HFFc6 (cell line): ENCODE measurements around the gene MEF2B. TPM values are rescaled to one million over a fixed set of nuclear protein-coding genes. Genes with fewer than 3 reads are reported as not detected.
"Not testable (repeated sequence)": the region's sequence is repeated elsewhere in the genome, so short reads cannot be mapped to it uniquely, and the experiment has no call there.

ENCODE experiments used
- DNase-seq: peaks from one replicate; pipeline ENCODE4 v3.0.0-alpha.2; 2018
- H3K27ac Mint-ChIP-seq: 2 replicates; pipeline ENCODE4 v1.8.0; 2020; ENCODE audit warnings: mild to moderate bottlenecking, mixed read lengths
- H3K27me3 Mint-ChIP-seq: 2 replicates; pipeline ENCODE4 v1.8.0; 2021; ENCODE audit warnings: mild to moderate bottlenecking, moderate library complexity, mixed read lengths; ENCODE audit not compliant: insufficient read depth
- H3K36me3 Mint-ChIP-seq: 2 replicates; pipeline ENCODE4 v1.8.0; 2021; ENCODE audit warnings: low read depth, mixed read lengths
- H3K4me1 Mint-ChIP-seq: 2 replicates; pipeline ENCODE4 v1.8.0; 2020; ENCODE audit warnings: low read depth, mixed read lengths
- H3K4me3 Mint-ChIP-seq: 2 replicates; pipeline ENCODE4 v1.8.0; 2020; ENCODE audit warnings: mild to moderate bottlenecking, moderate library complexity, mixed read lengths
- H3K9me3 Mint-ChIP-seq: 2 replicates; pipeline ENCODE4 v1.8.0; 2020; ENCODE audit warnings: mild to moderate bottlenecking, mixed read lengths
- total RNA-seq, 6 experiments: library from RNA; stranded (reverse); fragmentation: NEBNext Ultra II Directional; extraction: Animal tissue kit (Norgen Biotek cat#: 25700); gene quantifications; 2 replicates in 1 of 6; 3 replicates in 5 of 6; pipeline ENCODE4 v1.2.3, GENCODE V29; 2021
- TF ChIP-seq, protein P1 (sequence below): fragments of 200-600 bp; sonication (generic); IDR thresholded peaks from 2 replicates; pipeline ENCODE4 v1.5.0; 2021; ENCODE audit warnings: antibody characterized with exemption, mild to moderate bottlenecking

MEF2B gene
- total RNA-seq, 6 experiments from 2014 or later: 0.20 to 1.9 (median 0.82) TPM

DNA sequence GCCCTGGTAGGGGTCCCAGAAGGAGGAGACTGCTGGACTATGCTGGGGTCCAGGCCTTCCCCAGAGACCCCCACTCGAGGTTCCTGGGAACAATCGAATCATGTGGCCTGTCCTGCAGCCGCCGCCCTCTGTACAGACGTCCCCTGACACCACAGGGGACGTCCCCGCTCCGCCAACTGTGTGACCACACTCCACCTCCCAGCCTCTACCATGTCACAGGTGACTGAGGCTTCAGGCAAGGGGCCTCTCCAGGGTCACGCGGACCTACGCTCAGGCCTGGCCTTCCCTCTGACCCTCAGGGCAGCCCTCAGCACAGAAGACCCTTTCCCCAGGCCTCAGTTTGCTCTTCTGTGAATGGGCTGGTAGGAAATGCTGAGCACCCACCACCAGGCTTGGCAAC is 18.6 kb downstream of the MEF2B start:
- Mint-ChIP-seq H3K4me3 (no peak overlapping the region), H3K27me3 (peaks cover 1% of the 10 kb centered on the region), H3K27ac (no peak overlapping the region), H3K4me1 (no peaks in the 10 kb centered on the region), H3K36me3 (peaks cover 6% of the 10 kb centered on the region; the same call in 1 of the 2 replicates), H3K9me3 (peaks cover 3% of the 10 kb centered on the region; the same call in 1 of the 2 replicates)
- TF ChIP-seq, protein P1, sequence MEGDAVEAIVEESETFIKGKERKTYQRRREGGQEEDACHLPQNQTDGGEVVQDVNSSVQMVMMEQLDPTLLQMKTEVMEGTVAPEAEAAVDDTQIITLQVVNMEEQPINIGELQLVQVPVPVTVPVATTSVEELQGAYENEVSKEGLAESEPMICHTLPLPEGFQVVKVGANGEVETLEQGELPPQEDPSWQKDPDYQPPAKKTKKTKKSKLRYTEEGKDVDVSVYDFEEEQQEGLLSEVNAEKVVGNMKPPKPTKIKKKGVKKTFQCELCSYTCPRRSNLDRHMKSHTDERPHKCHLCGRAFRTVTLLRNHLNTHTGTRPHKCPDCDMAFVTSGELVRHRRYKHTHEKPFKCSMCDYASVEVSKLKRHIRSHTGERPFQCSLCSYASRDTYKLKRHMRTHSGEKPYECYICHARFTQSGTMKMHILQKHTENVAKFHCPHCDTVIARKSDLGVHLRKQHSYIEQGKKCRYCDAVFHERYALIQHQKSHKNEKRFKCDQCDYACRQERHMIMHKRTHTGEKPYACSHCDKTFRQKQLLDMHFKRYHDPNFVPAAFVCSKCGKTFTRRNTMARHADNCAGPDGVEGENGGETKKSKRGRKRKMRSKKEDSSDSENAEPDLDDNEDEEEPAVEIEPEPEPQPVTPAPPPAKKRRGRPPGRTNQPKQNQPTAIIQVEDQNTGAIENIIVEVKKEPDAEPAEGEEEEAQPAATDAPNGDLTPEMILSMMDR: no peak
- DNase-seq: no peak

DNA sequence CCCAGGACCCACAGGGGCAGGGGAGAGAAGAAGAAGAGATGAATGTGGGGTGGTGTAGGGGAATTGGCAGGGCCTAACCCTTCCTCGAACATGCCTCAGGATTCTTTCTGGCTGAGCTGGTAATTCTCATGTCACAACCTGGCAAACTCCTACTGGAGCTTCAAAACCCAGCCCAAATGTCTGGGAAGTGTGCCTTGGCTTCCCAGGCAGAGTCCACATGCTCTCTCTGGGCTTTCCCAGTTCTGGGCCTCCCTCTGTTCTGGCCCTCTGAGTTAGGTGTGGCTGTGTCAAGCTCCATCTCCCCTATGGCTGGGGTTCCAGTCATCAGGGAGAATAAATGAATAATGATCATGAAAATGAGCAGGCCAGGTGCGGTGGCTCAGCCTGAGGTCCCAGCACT is 20.6 kb downstream of the MEF2B start:
- TF ChIP-seq, protein P1: no peak
- Mint-ChIP-seq H3K9me3 (no peaks in the 10 kb centered on the region), H3K4me1 (no peaks in the 10 kb centered on the region), H3K4me3 (no peak overlapping the region), H3K36me3 (no peaks in the 10 kb centered on the region), H3K27me3 (peaks cover 1% of the 10 kb centered on the region; the same call in 1 of the 2 replicates), H3K27ac (no peak overlapping the region)
- no peak for DNase-seq

DNA sequence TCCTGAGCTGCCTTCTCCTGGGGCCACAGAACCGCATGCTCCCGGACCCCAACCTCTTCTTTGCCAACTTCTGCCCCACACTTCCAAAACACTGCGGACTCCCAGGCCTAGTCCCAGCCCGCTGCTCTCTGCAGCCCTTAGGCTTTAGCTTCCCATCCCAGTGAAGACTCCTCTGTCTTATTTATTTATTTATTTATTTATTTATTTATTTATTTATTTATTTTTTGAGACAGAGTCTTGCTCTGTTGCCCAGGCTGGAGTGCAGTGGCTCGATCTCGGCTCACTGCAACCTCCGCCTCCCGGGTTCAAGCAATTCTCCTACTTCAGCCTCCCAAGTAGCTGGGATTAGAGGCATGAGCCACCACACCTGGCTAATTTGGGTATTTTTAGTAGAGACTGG is 21.6 kb downstream of the MEF2B start:
- not testable (repeated sequence) for H3K4me3 Mint-ChIP-seq, DNase-seq, H3K36me3 Mint-ChIP-seq, H3K9me3 Mint-ChIP-seq, H3K27ac Mint-ChIP-seq, H3K4me1 Mint-ChIP-seq, H3K27me3 Mint-ChIP-seq

DNA sequence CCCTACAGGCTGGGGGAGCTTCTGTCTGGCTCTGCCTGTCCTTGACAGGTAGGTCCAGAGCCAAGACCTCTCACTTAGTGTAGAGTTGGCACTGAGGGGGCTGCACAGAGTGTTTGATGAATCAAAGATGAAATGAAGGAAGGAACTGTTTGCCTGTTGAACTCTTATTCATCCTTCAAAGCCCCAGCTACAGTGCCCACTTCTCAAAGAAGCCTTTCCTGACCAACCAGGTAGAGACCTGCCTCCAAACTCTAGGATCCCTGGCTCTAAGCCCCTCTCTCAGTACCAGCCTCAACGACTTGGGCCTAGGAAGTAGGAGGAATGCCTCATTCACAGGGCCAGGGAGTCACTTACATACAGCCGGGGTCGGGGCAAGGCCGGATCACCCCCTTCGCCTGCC is 22.7 kb downstream of the MEF2B start:
- DNase-seq: no peak
- no peaks in the 10 kb centered on the region for H3K4me1 Mint-ChIP-seq
- H3K27ac Mint-ChIP-seq: no peak overlapping the region
- no peaks in the 10 kb centered on the region for H3K9me3 Mint-ChIP-seq
- H3K36me3 Mint-ChIP-seq: no peaks in the 10 kb centered on the region
- no peak overlapping the region for H3K4me3 Mint-ChIP-seq
- TF ChIP-seq, protein P1: no peak
- peaks cover 2% of the 10 kb centered on the region; the same call in 1 of the 2 replicates for H3K27me3 Mint-ChIP-seq

DNA sequence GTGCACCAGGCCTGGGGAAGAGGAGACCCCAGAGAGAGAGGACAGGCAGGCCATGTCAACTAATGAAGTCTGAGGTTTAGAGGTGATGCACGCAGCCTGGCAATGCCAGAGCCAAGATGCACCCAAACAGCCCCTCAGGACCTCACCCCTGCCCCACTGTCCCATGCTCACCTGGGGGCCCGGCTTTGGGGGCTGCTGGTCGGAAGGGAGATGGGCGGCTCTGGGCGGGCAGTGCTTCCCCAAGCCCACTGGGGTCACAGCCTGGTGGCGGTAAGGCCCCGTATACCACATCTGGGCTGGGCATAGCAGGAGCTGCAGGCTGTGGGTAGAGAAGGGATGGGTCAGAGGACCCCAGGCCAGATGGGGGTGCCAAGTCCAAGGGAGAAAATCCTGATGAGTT is 23.2 kb downstream of the MEF2B start:
- TF ChIP-seq, protein P1: no peak
- no peak for DNase-seq
- Mint-ChIP-seq H3K4me1 (no peaks in the 10 kb centered on the region), H3K27ac (no peak overlapping the region), H3K4me3 (no peak overlapping the region), H3K9me3 (no peaks in the 10 kb centered on the region), H3K36me3 (no peaks in the 10 kb centered on the region), H3K27me3 (peaks cover 2% of the 10 kb centered on the region; the same call in 1 of the 2 replicates)

DNA sequence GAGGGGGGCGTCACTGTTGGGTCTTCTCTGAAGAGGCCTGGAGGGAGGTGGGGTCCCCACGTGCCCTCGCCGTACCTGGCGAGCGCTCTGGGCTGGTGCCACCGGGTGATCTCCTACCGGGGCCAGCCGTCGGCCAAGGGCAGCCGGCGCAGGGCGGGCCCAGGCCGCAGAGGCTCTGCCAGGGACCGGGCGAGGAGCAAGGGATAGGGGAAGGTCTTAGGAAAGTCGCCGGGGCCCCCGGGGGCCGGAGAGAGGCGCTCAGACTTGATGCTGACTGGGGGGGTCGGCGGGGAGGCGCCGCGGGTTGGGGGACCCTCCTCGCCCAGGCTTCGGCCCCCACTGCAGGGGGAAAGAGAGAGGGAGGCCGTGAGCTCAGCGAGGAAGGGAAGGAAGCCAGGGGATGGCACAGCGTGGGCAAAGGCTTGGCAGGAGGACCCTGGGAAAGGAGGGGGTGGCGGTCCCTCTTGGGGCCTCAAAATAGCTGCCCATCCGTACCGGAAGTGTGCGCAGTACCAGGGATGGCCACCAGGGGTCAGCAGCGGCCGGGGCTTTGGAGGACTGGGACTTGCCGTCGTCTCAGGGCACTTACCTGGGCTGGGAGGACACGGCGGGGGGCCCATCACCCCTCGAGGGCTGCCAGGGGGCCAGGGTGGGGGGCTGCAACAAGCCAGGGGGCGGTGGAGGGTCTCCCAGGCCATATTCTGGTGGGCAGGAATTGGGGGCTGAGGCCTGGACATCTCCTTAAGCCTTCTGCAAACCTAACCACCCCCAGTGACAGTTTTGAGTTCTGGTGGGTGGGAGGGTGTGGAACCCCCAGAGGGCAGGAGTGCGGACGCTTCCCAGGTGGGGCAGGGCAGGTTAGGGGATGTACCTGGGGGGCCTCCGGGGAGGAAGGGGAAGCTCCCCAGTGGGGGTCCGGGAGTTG is 24.1 kb downstream of the MEF2B start:
- Mint-ChIP-seq H3K36me3 (no peaks in the 10 kb centered on the region), H3K9me3 (no peaks in the 10 kb centered on the region), H3K4me1 (no peaks in the 10 kb centered on the region), H3K27ac (0 out of 2 replicates have a peak overlapping the region, but pooled peaks have one; percentile 31), H3K27me3 (peaks cover 2% of the 10 kb centered on the region; the same call in 1 of the 2 replicates), H3K4me3 (no peak overlapping the region)
- DNase-seq: peak; percentile 34
- TF ChIP-seq, protein P1: peak; percentile 96
